Neural crest cell (in vitro differentiated cells): ENCODE data around the gene SNRPA1. TPM values are rescaled to one million over a fixed set of nuclear protein-coding genes. Genes with fewer than 3 reads are reported as not detected.

ENCODE experiments used
- DNase-seq: peaks from one replicate; pipeline ENCODE4 v3.0.0; 2021; ENCODE audit warnings: low read depth, mixed read lengths, low spot score
- H3K27ac Mint-ChIP-seq: one replicate; pipeline ENCODE4 v1.8.0; 2021; ENCODE audit warnings: mild to moderate bottlenecking, mixed read lengths; ENCODE audit not compliant: unreplicated experiment
- H3K27me3 Mint-ChIP-seq: 2 replicates; pipeline ENCODE4 v1.8.0; 2021; ENCODE audit warnings: low read depth, mild to moderate bottlenecking, mixed read lengths
- H3K36me3 Mint-ChIP-seq: 2 replicates; pipeline ENCODE4 v1.8.0; 2021; ENCODE audit warnings: low read depth, mild to moderate bottlenecking, mixed read lengths
- H3K4me1 Mint-ChIP-seq: 2 replicates; pipeline ENCODE4 v1.8.0; 2021; ENCODE audit warnings: mixed read lengths
- H3K4me3 Mint-ChIP-seq: one replicate; pipeline ENCODE4 v1.8.0; 2021; ENCODE audit warnings: mild to moderate bottlenecking, mixed read lengths
- H3K9me3 Mint-ChIP-seq: 2 replicates; pipeline ENCODE4 v1.8.0; 2021; ENCODE audit warnings: mixed read lengths
- total RNA-seq: library from RNA; stranded (reverse); gene quantifications from 2 replicates; pipeline ENCODE4 v1.2.1, GENCODE V29; 2021
- TF ChIP-seq, protein P1 (sequence below): fragments of 200-600 bp; sonication (generic); conservative IDR thresholded peaks from 2 replicates; pipeline ENCODE4 v1.5.0; 2021; ENCODE audit warnings: antibody characterized with exemption, mild to moderate bottlenecking

SNRPA1 gene
- total RNA-seq, 1 donor from 2014 or later: 118 TPM

DNA sequence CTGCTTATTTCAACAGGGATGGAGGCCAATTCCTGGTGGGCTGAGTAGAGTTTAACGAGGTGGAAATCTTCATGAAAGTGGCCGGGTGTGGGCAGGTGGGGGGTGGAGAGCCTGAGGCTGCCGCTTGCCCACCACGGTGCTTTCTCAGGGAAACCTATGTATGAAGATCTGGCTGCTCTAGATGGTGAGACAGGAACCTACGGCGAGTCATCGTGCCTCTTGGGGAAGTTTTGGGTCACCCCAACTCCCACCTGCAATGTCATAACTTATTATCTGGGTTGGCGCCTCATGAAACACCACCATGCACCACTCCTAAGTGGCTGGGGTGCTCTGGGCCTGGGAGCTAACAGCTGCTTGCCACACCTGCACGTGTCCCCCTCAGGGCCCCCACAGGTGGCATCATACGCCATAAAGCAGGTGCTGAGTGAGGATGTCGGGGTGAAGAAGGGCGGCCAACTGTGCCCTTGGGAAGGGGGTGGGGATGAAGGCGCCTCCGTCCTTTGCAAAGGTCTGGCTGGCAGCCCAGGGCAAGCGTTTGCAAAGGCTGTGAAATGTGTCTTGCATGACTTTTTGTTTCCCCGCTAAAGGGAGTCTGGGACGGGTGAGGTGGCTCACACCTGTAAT, 27.9 kb upstream of the SNRPA1 start:
- no peaks in the 10 kb centered on the region for H3K36me3 Mint-ChIP-seq
- H3K27me3 Mint-ChIP-seq: peaks cover 31% of the 10 kb centered on the region
- no peak for DNase-seq
- TF ChIP-seq, protein P1, sequence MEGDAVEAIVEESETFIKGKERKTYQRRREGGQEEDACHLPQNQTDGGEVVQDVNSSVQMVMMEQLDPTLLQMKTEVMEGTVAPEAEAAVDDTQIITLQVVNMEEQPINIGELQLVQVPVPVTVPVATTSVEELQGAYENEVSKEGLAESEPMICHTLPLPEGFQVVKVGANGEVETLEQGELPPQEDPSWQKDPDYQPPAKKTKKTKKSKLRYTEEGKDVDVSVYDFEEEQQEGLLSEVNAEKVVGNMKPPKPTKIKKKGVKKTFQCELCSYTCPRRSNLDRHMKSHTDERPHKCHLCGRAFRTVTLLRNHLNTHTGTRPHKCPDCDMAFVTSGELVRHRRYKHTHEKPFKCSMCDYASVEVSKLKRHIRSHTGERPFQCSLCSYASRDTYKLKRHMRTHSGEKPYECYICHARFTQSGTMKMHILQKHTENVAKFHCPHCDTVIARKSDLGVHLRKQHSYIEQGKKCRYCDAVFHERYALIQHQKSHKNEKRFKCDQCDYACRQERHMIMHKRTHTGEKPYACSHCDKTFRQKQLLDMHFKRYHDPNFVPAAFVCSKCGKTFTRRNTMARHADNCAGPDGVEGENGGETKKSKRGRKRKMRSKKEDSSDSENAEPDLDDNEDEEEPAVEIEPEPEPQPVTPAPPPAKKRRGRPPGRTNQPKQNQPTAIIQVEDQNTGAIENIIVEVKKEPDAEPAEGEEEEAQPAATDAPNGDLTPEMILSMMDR: no peak
- no peaks in the 10 kb centered on the region for H3K9me3 Mint-ChIP-seq
- no peak overlapping the region for H3K27ac Mint-ChIP-seq
- no peak overlapping the region for H3K4me3 Mint-ChIP-seq
- H3K4me1 Mint-ChIP-seq: no peaks in the 10 kb centered on the region

DNA sequence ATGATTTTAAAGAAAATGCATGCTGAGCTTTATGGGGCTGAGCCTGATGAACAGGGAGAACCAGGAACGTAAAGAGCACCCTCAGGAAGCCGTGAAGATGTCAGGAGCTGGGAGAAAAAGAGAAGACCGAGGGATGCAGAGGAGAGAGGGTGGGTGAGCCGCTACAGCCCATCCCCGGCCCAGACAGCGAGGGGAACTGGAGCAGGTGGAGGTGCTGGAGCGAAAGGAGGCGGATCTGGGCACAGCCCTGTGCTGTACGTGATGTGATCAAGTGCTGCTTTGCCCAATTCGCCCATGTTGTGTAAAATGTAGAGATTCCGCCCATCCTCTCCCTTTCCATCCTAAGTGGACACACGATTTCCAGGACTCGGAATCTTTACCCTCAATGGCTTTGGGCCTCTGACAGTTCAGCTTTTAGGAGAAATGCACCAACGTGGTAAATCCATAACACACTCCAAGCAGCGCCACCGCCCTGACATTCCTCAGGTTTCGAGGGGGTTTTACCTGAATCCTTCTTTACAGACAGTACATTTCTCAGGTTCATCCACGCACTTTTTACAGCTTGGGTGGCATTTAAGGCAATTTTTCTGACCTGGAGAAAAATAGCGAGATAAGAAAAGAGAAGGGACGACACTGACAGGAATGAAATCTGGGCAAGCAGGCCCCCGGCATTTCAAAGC, 27.1 kb upstream of the SNRPA1 start:
- Mint-ChIP-seq H3K27me3 (peaks cover 28% of the 10 kb centered on the region), H3K4me3 (no peak overlapping the region), H3K4me1 (no peaks in the 10 kb centered on the region), H3K36me3 (no peaks in the 10 kb centered on the region), H3K9me3 (no peaks in the 10 kb centered on the region), H3K27ac (no peak overlapping the region)
- TF ChIP-seq, protein P1: no peak
- DNase-seq: no peak

DNA sequence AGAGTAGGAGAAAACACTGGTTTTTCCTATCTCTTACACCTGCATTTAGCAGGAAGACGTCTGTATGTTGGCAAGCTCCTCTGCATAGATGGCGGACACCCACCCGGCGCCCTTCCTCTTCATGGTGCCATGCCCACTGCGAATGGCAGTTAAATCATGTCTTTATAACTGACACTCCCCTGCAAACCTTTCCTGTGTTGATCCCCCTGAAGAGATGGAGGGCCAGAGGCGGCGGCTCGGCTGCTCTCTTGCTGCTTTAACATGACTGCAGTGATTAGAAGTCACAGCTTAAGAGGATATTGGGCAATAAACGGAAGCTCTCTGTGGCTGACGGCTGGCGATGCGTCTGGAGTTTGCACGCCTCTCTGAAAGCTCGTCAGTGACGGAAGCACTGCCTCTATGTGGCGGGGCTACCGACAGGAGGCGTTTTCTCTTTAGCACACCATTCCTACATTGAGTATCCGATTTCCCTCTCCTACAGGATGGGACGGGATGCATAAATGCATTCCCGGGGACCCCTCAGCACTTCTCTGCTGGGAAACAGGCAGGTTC, 25.5 kb upstream of the SNRPA1 start:
- Mint-ChIP-seq H3K27me3 (peaks cover 21% of the 10 kb centered on the region), H3K9me3 (no peaks in the 10 kb centered on the region), H3K36me3 (no peaks in the 10 kb centered on the region), H3K4me1 (no peaks in the 10 kb centered on the region), H3K27ac (no peak overlapping the region), H3K4me3 (no peak overlapping the region)
- no peak for DNase-seq
- TF ChIP-seq, protein P1: peak; percentile 37

DNA sequence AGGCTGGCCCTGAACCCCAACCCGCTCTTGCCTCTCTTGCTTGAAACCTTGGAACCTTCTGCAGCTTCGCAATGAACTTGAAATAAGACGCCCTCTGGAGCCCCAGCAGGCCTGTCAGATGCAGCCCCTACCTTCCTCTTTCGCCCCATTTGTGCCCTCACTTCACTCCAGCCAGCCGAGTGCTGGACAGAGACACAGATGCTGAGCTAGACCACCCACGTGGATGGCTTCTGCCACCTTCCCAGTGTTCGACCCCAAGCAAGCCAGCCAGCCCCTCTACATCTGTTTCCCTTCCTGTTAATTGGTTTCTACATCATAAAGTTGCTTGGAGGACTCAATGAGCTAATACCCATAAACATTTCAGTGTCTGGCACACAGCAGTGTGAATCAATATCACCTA, 23.8 kb upstream of the SNRPA1 start:
- TF ChIP-seq, protein P1: no peak
- DNase-seq: no peak

DNA sequence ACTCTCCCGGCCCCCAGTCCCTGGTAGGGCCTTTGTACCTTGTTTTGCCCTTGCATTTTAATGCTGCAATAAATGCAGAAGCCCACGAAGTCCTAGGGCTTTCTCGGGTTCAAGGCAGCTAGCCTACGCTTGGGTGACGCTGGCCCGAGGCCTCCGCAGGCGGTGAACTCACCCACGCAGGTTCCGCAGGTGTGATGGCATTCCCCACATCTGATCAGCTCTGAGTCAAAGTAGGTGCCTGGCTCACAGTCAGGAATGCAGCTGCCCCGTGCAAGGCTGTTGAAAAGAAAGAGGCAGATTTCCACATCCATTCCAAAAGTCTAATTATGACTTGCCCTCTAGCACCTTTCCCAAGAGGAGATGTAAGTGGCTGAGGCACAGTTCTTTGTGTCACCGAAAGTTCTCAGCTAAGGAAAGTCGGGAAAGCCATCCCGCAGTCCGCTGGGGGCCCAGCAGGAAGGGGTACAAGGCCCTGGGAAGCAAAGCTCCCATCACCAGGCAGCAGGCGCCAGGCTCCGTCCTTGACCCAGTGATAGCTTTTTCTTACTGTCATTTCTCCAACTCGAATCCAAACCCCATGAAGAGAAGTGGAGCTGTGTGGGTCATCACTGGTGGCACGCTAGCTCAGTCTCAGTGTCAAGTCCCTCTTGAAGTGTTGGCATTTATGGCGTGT, 23.2 kb upstream of the SNRPA1 start:
- H3K27me3 Mint-ChIP-seq: peaks cover 21% of the 10 kb centered on the region
- no peaks in the 10 kb centered on the region for H3K36me3 Mint-ChIP-seq
- no peaks in the 10 kb centered on the region for H3K4me1 Mint-ChIP-seq
- DNase-seq: no peak
- no peaks in the 10 kb centered on the region for H3K9me3 Mint-ChIP-seq
- H3K4me3 Mint-ChIP-seq: no peak overlapping the region
- TF ChIP-seq, protein P1: no peak
- no peak overlapping the region for H3K27ac Mint-ChIP-seq

More for the DNA sequence above, 23.8 kb upstream of the SNRPA1 start:
- H3K4me3 Mint-ChIP-seq: no peak overlapping the region
- no peaks in the 10 kb centered on the region for H3K4me1 Mint-ChIP-seq
- H3K27me3 Mint-ChIP-seq: peaks cover 21% of the 10 kb centered on the region
- no peaks in the 10 kb centered on the region for H3K9me3 Mint-ChIP-seq
- no peaks in the 10 kb centered on the region for H3K36me3 Mint-ChIP-seq
- H3K27ac Mint-ChIP-seq: no peak overlapping the region
